Osteocyte (in vitro differentiated cells): Measurements from ENCODE around the gene GGACT. TPM values are rescaled to one million over a fixed set of nuclear protein-coding genes. Genes with fewer than 3 reads are reported as not detected.

Source experiments
- DNase-seq: peaks from one replicate; pipeline ENCODE4 v3.0.0; 2021; ENCODE audit warnings: mixed read lengths; ENCODE audit not compliant: unreplicated experiment; ENCODE audit errors: extremely low spot score
- H3K27ac Mint-ChIP-seq: one replicate; pipeline ENCODE4 v1.8.0; 2021; ENCODE audit warnings: mild to moderate bottlenecking, mixed read lengths; ENCODE audit not compliant: unreplicated experiment
- H3K27me3 Mint-ChIP-seq: one replicate; pipeline ENCODE4 v1.8.0; 2021; ENCODE audit warnings: mixed read lengths; ENCODE audit not compliant: unreplicated experiment
- H3K36me3 Mint-ChIP-seq: one replicate; pipeline ENCODE4 v1.8.0; 2021; ENCODE audit warnings: mixed read lengths; ENCODE audit not compliant: unreplicated experiment
- H3K4me1 Mint-ChIP-seq: one replicate; pipeline ENCODE4 v1.8.0; 2021; ENCODE audit warnings: mixed read lengths; ENCODE audit not compliant: unreplicated experiment
- H3K4me3 Mint-ChIP-seq: one replicate; pipeline ENCODE4 v1.8.0; 2021; ENCODE audit warnings: mild to moderate bottlenecking, moderate library complexity, mixed read lengths; ENCODE audit not compliant: unreplicated experiment
- H3K9me3 Mint-ChIP-seq: one replicate; pipeline ENCODE4 v1.8.0; 2021; ENCODE audit warnings: mixed read lengths; ENCODE audit not compliant: unreplicated experiment
- CTCF ChIP-seq: fragments of 200-600 bp; sonication (generic); IDR thresholded peaks from 2 replicates; pipeline ENCODE4 v1.5.0; 2021; ENCODE audit warnings: antibody characterized with exemption, mild to moderate bottlenecking, moderate library complexity
- total RNA-seq: library from RNA; stranded (reverse); gene quantifications from 2 replicates; pipeline ENCODE4 v1.2.1, GENCODE V29; 2021

Gene GGACT
- total RNA-seq, 1 donor from 2014 or later = 7.1 TPM

- H3K36me3 Mint-ChIP-seq = peaks cover 15% of the 10 kb centered on the region
- no peak for TF ChIP-seq CTCF
- H3K27ac Mint-ChIP-seq = no peak overlapping the region
- H3K4me1 Mint-ChIP-seq = peaks cover 6% of the 10 kb centered on the region
- DNase-seq = peak; percentile 48
- H3K4me3 Mint-ChIP-seq = no peak overlapping the region
- H3K9me3 Mint-ChIP-seq = no peaks in the 10 kb centered on the region
- no peaks in the 10 kb centered on the region for H3K27me3 Mint-ChIP-seq
These were observed 51.1 kb downstream of the GGACT start for GRCh38 chr13:100537486-100537885.

- Mint-ChIP-seq H3K36me3 (peaks cover 15% of the 10 kb centered on the region), H3K27me3 (no peaks in the 10 kb centered on the region), H3K4me3 (no peak overlapping the region), H3K9me3 (no peaks in the 10 kb centered on the region), H3K4me1 (peaks cover under 1% of the 10 kb centered on the region), H3K27ac (no peak overlapping the region)
- no peak for TF ChIP-seq CTCF
- peak; percentile 76 for DNase-seq
These were observed 51.9 kb downstream of the GGACT start for GRCh38 chr13:100536643-100537180.

- Mint-ChIP-seq H3K9me3 (no peaks in the 10 kb centered on the region), H3K27ac (no peak overlapping the region), H3K4me3 (no peak overlapping the region), H3K4me1 (peaks cover 2% of the 10 kb centered on the region), H3K36me3 (peaks cover 15% of the 10 kb centered on the region), H3K27me3 (no peaks in the 10 kb centered on the region)
- no peak for TF ChIP-seq CTCF
- peak; percentile 59 for DNase-seq
These were observed 53.0 kb downstream of the GGACT start for GRCh38 chr13:100535426-100536135.

- Mint-ChIP-seq H3K27ac (no peak overlapping the region), H3K4me1 (peaks cover 4% of the 10 kb centered on the region), H3K4me3 (no peak overlapping the region), H3K36me3 (peaks cover 14% of the 10 kb centered on the region), H3K27me3 (no peaks in the 10 kb centered on the region), H3K9me3 (no peaks in the 10 kb centered on the region)
- no peak for TF ChIP-seq CTCF
- DNase-seq = no peak
These were observed 53.7 kb downstream of the GGACT start for GRCh38 chr13:100534911-100535310.

- no peak overlapping the region for H3K4me3 Mint-ChIP-seq
- H3K27me3 Mint-ChIP-seq = no peaks in the 10 kb centered on the region
- DNase-seq = peak; percentile 79
- no peak overlapping the region for H3K27ac Mint-ChIP-seq
- peaks cover 15% of the 10 kb centered on the region for H3K36me3 Mint-ChIP-seq
- peaks cover 4% of the 10 kb centered on the region for H3K4me1 Mint-ChIP-seq
- no peaks in the 10 kb centered on the region for H3K9me3 Mint-ChIP-seq
- no peak for TF ChIP-seq CTCF
These were observed 54.3 kb downstream of the GGACT start for GRCh38 chr13:100534147-100534843.
